Right lobe of liver (tissue), 6 donors: ENCODE measurements around the gene POFUT2. TPM values are rescaled to one million over a fixed set of nuclear protein-coding genes. Genes with fewer than 3 reads are reported as not detected.

Experiments used
- ATAC-seq, 4 donors: fragments of 200-7000 bp; cut with Tn5 transposase; one replicate each; pipeline ENCODE4 v1.9.1; 2020; ENCODE audit warnings: mild to moderate bottlenecking in 4 of 4, moderate library complexity in 4 of 4
- DNase-seq, 3 donors: peaks; one replicate each; pipeline ENCODE4 v3.0.0-alpha.2; 2020
- H3K27ac ChIP-seq, 3 donors: fragments of 200-600 bp; one replicate each; pipeline ENCODE4 v1.8.0; 2022
- H3K27me3 ChIP-seq, 2 donors: fragments of 200-600 bp; one replicate each; pipeline ENCODE4 v1.8.0; 2022
- H3K36me3 ChIP-seq, 4 donors: fragments of 200-600 bp; sonication (generic) in 1 of 4; one replicate each; pipeline versions ENCODE4 v1.5.1 to v1.8.0; 2017 to 2022; ENCODE audit warnings: control low read depth in 1 of 4
- H3K4me1 ChIP-seq, 4 donors: fragments of 200-600 bp; sonication (generic) in 1 of 4; one replicate each; pipeline versions ENCODE4 v1.5.1 to v1.8.0; 2017 to 2022; ENCODE audit warnings: control low read depth in 1 of 4
- H3K4me3 ChIP-seq, 3 donors: fragments of 200-600 bp; one replicate each; pipeline ENCODE4 v1.8.0; 2022
- H3K9me3 ChIP-seq, 4 donors: fragments of 200-600 bp; sonication (generic) in 1 of 4; one replicate each; pipeline versions ENCODE4 v1.5.1 to v1.8.0; 2017 to 2022; ENCODE audit warnings: control low read depth in 1 of 4
- POLR2A ChIP-seq: fragments of 450-650 bp; IDR thresholded peaks from one replicate; pipeline ENCODE4 v1.6.1; 2017; ENCODE audit warnings: antibody characterized with exemption, mild to moderate bottlenecking
- WGBS: methylation state at CpG from one replicate; pipeline ENCODE4 v1.1.6; 2018; ENCODE audit warnings: low coverage, low lambda C conversion rate; ENCODE audit not compliant: insufficient coverage; ENCODE audit errors: missing lambda C conversion rate; 5-methylcytosine and 5-hydroxymethylcytosine counted together
- intact Hi-C, 2 donors: fragments of 100-400 bp; cut with DNase I; formaldehyde crosslinking; loops; one replicate each; pipeline versions ENCODE4 v1.11.2 to v1.14.1; 2022
- total RNA-seq, 6 experiments: library from RNA; depleted of rRNA in 2 of 6; stranded (reverse); fragments of >200 nt in 2 of 6; fragmentation: NEBNext Ultra II Directional in 3 of 6; extraction: Animal tissue kit (Norgen Biotek cat#: 25700) in 3 of 6; gene quantifications; one replicate each; pipeline versions ENCODE4 v1.1.0 to v1.2.4, GENCODE V29; 2016 to 2023
- TF ChIP-seq, protein P1 (sequence below), 4 donors: fragments of 200-600 bp in 3 of 4; fragments of 450-650 bp in 1 of 4; IDR thresholded peaks; one replicate each; pipeline versions ENCODE4 v1.5.1 to v1.8.0; 2016 to 2022; ENCODE audit warnings: antibody characterized with exemption in 4 of 4, mild to moderate bottlenecking in 2 of 4
- donor health status: DM: no; HTN: yes; CAD: no.
- donor health status: DM: no; HTN: no; CAD: no.
- donor health status: DM: no; HTN: no; CAD: no.
- donor health status: DM: no; HTN: yes; CAD: no.
- donor health status: DM: no; HTN: yes; CAD: no.

POFUT2 gene
- total RNA-seq, 6 experiments from 2014 or later: 10.5 to 22.0 (median 13.7) TPM

GRCh38 chr21:45248893-45249381 is 38.8 kb downstream of the POFUT2 start:
- H3K27me3 ChIP-seq: no peaks in the 10 kb centered on the region
- peak; percentile 30 to 52 (median 44) for ATAC-seq
- DNase-seq: no peak
- H3K36me3 ChIP-seq: no peaks in the 10 kb centered on the region
- 48% methylated on average over 4 of the region's 14 CpGs for WGBS
- TF ChIP-seq, protein P1, sequence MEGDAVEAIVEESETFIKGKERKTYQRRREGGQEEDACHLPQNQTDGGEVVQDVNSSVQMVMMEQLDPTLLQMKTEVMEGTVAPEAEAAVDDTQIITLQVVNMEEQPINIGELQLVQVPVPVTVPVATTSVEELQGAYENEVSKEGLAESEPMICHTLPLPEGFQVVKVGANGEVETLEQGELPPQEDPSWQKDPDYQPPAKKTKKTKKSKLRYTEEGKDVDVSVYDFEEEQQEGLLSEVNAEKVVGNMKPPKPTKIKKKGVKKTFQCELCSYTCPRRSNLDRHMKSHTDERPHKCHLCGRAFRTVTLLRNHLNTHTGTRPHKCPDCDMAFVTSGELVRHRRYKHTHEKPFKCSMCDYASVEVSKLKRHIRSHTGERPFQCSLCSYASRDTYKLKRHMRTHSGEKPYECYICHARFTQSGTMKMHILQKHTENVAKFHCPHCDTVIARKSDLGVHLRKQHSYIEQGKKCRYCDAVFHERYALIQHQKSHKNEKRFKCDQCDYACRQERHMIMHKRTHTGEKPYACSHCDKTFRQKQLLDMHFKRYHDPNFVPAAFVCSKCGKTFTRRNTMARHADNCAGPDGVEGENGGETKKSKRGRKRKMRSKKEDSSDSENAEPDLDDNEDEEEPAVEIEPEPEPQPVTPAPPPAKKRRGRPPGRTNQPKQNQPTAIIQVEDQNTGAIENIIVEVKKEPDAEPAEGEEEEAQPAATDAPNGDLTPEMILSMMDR (IDR thresholded peaks at IDR 0.05): no peak
- TF ChIP-seq POLR2A: no peak
- H3K4me1 ChIP-seq: peaks cover 0 to 6% (median 0%) of the 10 kb centered on the region in 4 donors
- no peaks in the 10 kb centered on the region for H3K9me3 ChIP-seq
- intact Hi-C loops: no loop called here
- no peak overlapping the region for H3K27ac ChIP-seq
- H3K4me3 ChIP-seq: no peak overlapping the region

DNA sequence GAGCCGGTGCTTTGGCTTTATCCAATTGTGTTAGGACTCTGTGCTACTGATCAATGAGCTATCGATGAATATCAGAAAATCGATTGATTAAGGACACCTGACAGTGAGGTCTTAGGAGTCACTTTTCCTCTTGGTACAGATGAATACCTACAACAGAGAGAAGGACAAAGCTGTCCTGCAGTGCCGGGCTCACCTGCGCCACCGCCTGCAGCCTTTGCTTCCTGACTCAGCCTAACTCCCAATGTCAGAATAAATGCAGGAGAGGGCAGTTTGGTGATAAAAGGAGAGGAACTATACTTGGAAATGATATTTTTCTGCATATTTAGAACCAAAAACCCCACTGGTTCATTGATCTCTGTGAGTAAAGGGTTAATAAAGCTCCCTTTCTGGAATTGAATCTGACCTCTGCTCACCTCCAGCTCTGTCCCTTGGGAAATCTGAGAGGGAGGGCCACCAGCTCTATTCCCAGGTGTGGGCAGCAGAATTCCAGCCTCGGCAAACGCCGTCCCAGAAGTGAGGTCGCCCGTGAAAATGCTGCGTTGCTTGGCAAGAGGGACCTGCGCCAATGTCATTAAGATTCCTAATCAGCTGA is 39.3 kb downstream of the POFUT2 start:
- H3K27ac ChIP-seq: no peak overlapping the region
- DNase-seq (no peak), ATAC-seq (peak in 2 of 4 donors; percentile 12 to 20)
- H3K36me3 ChIP-seq: no peaks in the 10 kb centered on the region
- peaks cover 0 to 3% (median 0%) of the 10 kb centered on the region in 4 donors for H3K9me3 ChIP-seq
- TF ChIP-seq, protein P1 (IDR thresholded peaks at IDR 0.05): no peak
- no peak for TF ChIP-seq POLR2A
- no peaks in the 10 kb centered on the region for H3K27me3 ChIP-seq
- WGBS: 17% methylated on average over 11 of the region's 13 CpGs
- intact Hi-C loops: no loop called here
- H3K4me3 ChIP-seq: no peak overlapping the region
- peaks cover 0 to 6% (median 0%) of the 10 kb centered on the region in 4 donors for H3K4me1 ChIP-seq

GRCh38 chr21:45246386-45247320 is 41.0 kb downstream of the POFUT2 start:
- 69% methylated on average over 11 of the region's 20 CpGs for WGBS
- peaks cover 0 to 6% (median 0%) of the 10 kb centered on the region in 4 donors for H3K9me3 ChIP-seq
- H3K27me3 ChIP-seq: no peaks in the 10 kb centered on the region
- no peak overlapping the region for H3K4me3 ChIP-seq
- no peak for ATAC-seq
- intact Hi-C loops: no loop called here
- no peak overlapping the region for H3K27ac ChIP-seq
- peaks cover 0 to 6% (median 0%) of the 10 kb centered on the region in 4 donors for H3K4me1 ChIP-seq
- DNase-seq: no peak
- H3K36me3 ChIP-seq: no peaks in the 10 kb centered on the region
- TF ChIP-seq POLR2A: no peak
- TF ChIP-seq, protein P1 (IDR thresholded peaks at IDR 0.05): no peak

DNA sequence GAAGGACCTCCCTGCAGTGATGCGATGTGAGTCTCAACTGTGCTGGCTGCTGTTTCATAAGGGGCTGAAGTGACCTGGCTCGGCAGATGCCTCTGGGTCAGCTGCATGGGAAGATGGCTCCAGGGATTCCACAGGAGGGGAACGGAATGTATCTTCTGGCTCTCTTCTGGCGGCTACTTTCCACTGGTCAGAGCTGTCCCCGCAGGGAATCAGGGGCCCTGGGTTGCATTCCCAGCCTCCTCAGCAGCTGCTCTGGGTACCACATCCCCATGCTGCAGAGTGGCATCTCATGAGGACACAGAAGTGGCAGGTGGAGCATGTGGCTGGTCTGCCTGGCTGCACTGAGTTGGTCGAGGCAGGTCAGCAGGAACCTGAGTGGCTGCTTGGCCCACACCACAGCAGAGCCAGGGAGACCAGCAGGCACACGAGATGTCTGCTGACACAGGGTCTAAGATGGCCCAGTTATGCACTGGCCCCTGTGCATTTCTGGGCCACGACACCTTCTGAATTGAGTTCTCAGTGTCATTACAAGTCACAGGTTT is 42.8 kb downstream of the POFUT2 start:
- Histone ChIP-seq H3K9me3 (peaks cover 0 to 6% (median 0%) of the 10 kb centered on the region in 4 donors), H3K4me3 (no peak overlapping the region), H3K27ac (no peak overlapping the region), H3K36me3 (no peaks in the 10 kb centered on the region), H3K27me3 (no peaks in the 10 kb centered on the region), H3K4me1 (peaks cover 0 to 6% (median 0%) of the 10 kb centered on the region in 4 donors)
- WGBS: 88% methylated on average over 3 of the region's 8 CpGs
- intact Hi-C loops: no loop called here
- TF ChIP-seq POLR2A: no peak
- TF ChIP-seq, protein P1 (IDR thresholded peaks at IDR 0.05): no peak
- ATAC-seq (peak in 1 of 4 donors; percentile 31), DNase-seq (no peak)
